Fibroblast of skin of right biceps (primary cell): Measurements from ENCODE around the gene MED12L.

Source experiments
- DNase-seq: peaks from one replicate; pipeline ENCODE4 v3.0.0-alpha.2; 2013

The MED12L gene

GRCh38 chr3:151093148-151093547 lies 7.7 kb downstream of the MED12L start:
- no peak for DNase-seq

GRCh38 chr3:151093905-151094304 lies 8.4 kb downstream of the MED12L start:
- DNase-seq, result no peak

GRCh38 chr3:151096716-151097115 lies 11.3 kb downstream of the MED12L start:
- DNase-seq, result no peak

GRCh38 chr3:151100076-151100475 lies 14.6 kb downstream of the MED12L start:
- no peak for DNase-seq

- DNase-seq, result no peak
Measured at GRCh38 chr3:151101270-151101969, 16.0 kb downstream of the MED12L start.

GRCh38 chr3:151106311-151106710 lies 20.8 kb downstream of the MED12L start:
- no peak for DNase-seq

- no peak for DNase-seq
Measured at GRCh38 chr3:151107177-151107576, 21.7 kb downstream of the MED12L start.

- DNase-seq, result peak; percentile 24
Measured at GRCh38 chr3:151107701-151108100, 22.2 kb downstream of the MED12L start.

- no peak for DNase-seq
Measured at GRCh38 chr3:151109286-151109800, 23.9 kb downstream of the MED12L start.

GRCh38 chr3:151112731-151113130 lies 27.3 kb downstream of the MED12L start:
- no peak for DNase-seq

- no peak for DNase-seq
Measured at GRCh38 chr3:151113343-151113742, 27.9 kb downstream of the MED12L start.

- no peak for DNase-seq
Measured at GRCh38 chr3:151117047-151117446, 31.6 kb downstream of the MED12L start.

GRCh38 chr3:151119188-151119587 lies 33.7 kb downstream of the MED12L start:
- DNase-seq, result no peak

- no peak for DNase-seq
Measured at GRCh38 chr3:151120409-151120808, 34.9 kb downstream of the MED12L start.

GRCh38 chr3:151121016-151121415 lies 35.6 kb downstream of the MED12L start:
- DNase-seq, result no peak

GRCh38 chr3:151123827-151124226 lies 38.4 kb downstream of the MED12L start:
- no peak for DNase-seq

GRCh38 chr3:151124476-151124875 lies 39.0 kb downstream of the MED12L start:
- no peak for DNase-seq

GRCh38 chr3:151130428-151130827 lies 45.0 kb downstream of the MED12L start:
- DNase-seq, result no peak

GRCh38 chr3:151133175-151133574 lies 47.7 kb downstream of the MED12L start:
- no peak for DNase-seq

- DNase-seq, result no peak
Measured at GRCh38 chr3:151133917-151134450, 48.5 kb downstream of the MED12L start.

GRCh38 chr3:151135541-151136337 lies 50.3 kb downstream of the MED12L start:
- DNase-seq, result no peak

- no peak for DNase-seq
Measured at GRCh38 chr3:151142929-151143328, 57.5 kb downstream of the MED12L start.

GRCh38 chr3:151144016-151144415 lies 58.6 kb downstream of the MED12L start:
- no peak for DNase-seq

GRCh38 chr3:151144760-151145159 lies 59.3 kb downstream of the MED12L start:
- DNase-seq, result no peak
